ENCODE results near the gene CRYZ.

CRYZ gene

GRCh38 chr1:74729741-74730478 lies 2.9 kb downstream of the CRYZ start:
- 70% methylated on average over 3 of the region's 6 CpGs; no CpG with 5 or more reads in 1 of the 2 experiments for WGBS, 2 experiments (ENCODE audit: insufficient coverage in 2 of 2)
- H3K4me3 ChIP-seq (ENCODE audit: extremely low read depth, insufficient read depth, low read length, poor library complexity, severe bottlenecking) = no peak overlapping the region

GRCh38 chr1:74728736-74729135 lies 4.1 kb downstream of the CRYZ start:
- WGBS, 2 experiments (ENCODE audit: insufficient coverage in 2 of 2) = 85% methylated on average over 2 of the region's 3 CpGs; no CpG with 5 or more reads in 1 of the 2 experiments
- Histone ChIP-seq H3K9me3 (ENCODE audit: control insufficient read depth, low read length) (peaks cover 13% of the 10 kb centered on the region), H3K36me3 (ENCODE audit: control insufficient read depth, insufficient read depth, low read length) (peaks cover 33% of the 10 kb centered on the region), H3K27ac (ENCODE audit: low read depth, low read length, severe bottlenecking) (no peak overlapping the region), H3K4me3 (ENCODE audit: extremely low read depth, insufficient read depth, low read length, poor library complexity, severe bottlenecking) (no peak overlapping the region), H3K4me1 (ENCODE audit: control insufficient read depth, insufficient read depth, low read length, poor library complexity, severe bottlenecking) (peaks cover 18% of the 10 kb centered on the region)

More at GRCh38 chr1:74729741-74730478, 2.9 kb downstream of the CRYZ start:
- H3K4me1 ChIP-seq (ENCODE audit: control insufficient read depth, insufficient read depth, low read length, poor library complexity, severe bottlenecking) = peaks cover 23% of the 10 kb centered on the region
- H3K27ac ChIP-seq (ENCODE audit: low read depth, low read length, severe bottlenecking) = no peak overlapping the region
- peaks cover 29% of the 10 kb centered on the region for H3K36me3 ChIP-seq (ENCODE audit: control insufficient read depth, insufficient read depth, low read length)
- H3K9me3 ChIP-seq (ENCODE audit: control insufficient read depth, low read length) = peaks cover 13% of the 10 kb centered on the region

GRCh38 chr1:74726063-74726462 lies 6.8 kb downstream of the CRYZ start:
- peaks cover 13% of the 10 kb centered on the region for H3K9me3 ChIP-seq (ENCODE audit: control insufficient read depth, low read length)
- no peak overlapping the region for H3K27ac ChIP-seq (ENCODE audit: low read depth, low read length, severe bottlenecking)
- peaks cover 55% of the 10 kb centered on the region for H3K36me3 ChIP-seq (ENCODE audit: control insufficient read depth, insufficient read depth, low read length)
- peaks cover 13% of the 10 kb centered on the region for H3K4me1 ChIP-seq (ENCODE audit: control insufficient read depth, insufficient read depth, low read length, poor library complexity, severe bottlenecking)
- H3K4me3 ChIP-seq (ENCODE audit: extremely low read depth, insufficient read depth, low read length, poor library complexity, severe bottlenecking) = no peak overlapping the region
- 89 to 100% methylated on average over 1 of the region's 1 CpG for WGBS, 2 experiments (ENCODE audit: insufficient coverage in 2 of 2)

GRCh38 chr1:74717626-74718025 lies 15.2 kb downstream of the CRYZ start:
- no peaks in the 10 kb centered on the region for H3K9me3 ChIP-seq (ENCODE audit: control insufficient read depth, low read length)
- H3K27ac ChIP-seq (ENCODE audit: low read depth, low read length, severe bottlenecking) = no peak overlapping the region
- H3K4me1 ChIP-seq (ENCODE audit: control insufficient read depth, insufficient read depth, low read length, poor library complexity, severe bottlenecking) = peaks cover 7% of the 10 kb centered on the region
- H3K4me3 ChIP-seq (ENCODE audit: extremely low read depth, insufficient read depth, low read length, poor library complexity, severe bottlenecking) = no peak overlapping the region
- H3K36me3 ChIP-seq (ENCODE audit: control insufficient read depth, insufficient read depth, low read length) = peaks cover 66% of the 10 kb centered on the region
- WGBS, 2 experiments (ENCODE audit: insufficient coverage in 2 of 2) = 96 to 100% methylated on average over 2 of the region's 2 CpGs

- H3K9me3 ChIP-seq (ENCODE audit: control insufficient read depth, low read length) = no peaks in the 10 kb centered on the region
- H3K36me3 ChIP-seq (ENCODE audit: control insufficient read depth, insufficient read depth, low read length) = peaks cover 68% of the 10 kb centered on the region
- WGBS, 2 experiments (ENCODE audit: insufficient coverage in 2 of 2) = 77 to 93% methylated on average over 1 of the region's 1 CpG
- no peak overlapping the region for H3K27ac ChIP-seq (ENCODE audit: low read depth, low read length, severe bottlenecking)
- peaks cover 7% of the 10 kb centered on the region for H3K4me1 ChIP-seq (ENCODE audit: control insufficient read depth, insufficient read depth, low read length, poor library complexity, severe bottlenecking)
- no peak overlapping the region for H3K4me3 ChIP-seq (ENCODE audit: extremely low read depth, insufficient read depth, low read length, poor library complexity, severe bottlenecking)
Observed at GRCh38 chr1:74716822-74717221, 16.0 kb downstream of the CRYZ start.

GRCh38 chr1:74715806-74716205 lies 17.0 kb downstream of the CRYZ start:
- peaks cover 68% of the 10 kb centered on the region for H3K36me3 ChIP-seq (ENCODE audit: control insufficient read depth, insufficient read depth, low read length)
- WGBS, 2 experiments (ENCODE audit: insufficient coverage in 2 of 2) = 83 to 95% methylated on average over 1 to 2 of the region's 6 CpGs
- H3K9me3 ChIP-seq (ENCODE audit: control insufficient read depth, low read length) = no peaks in the 10 kb centered on the region

GRCh38 chr1:74715236-74715502 lies 17.7 kb downstream of the CRYZ start:
- H3K27ac ChIP-seq (ENCODE audit: low read depth, low read length, severe bottlenecking) = no peak overlapping the region
- WGBS, 2 experiments (ENCODE audit: insufficient coverage in 2 of 2) = 100% methylated on average over 1 of the region's 1 CpG; no CpG with 5 or more reads in 1 of the 2 experiments
- peaks cover 7% of the 10 kb centered on the region for H3K4me1 ChIP-seq (ENCODE audit: control insufficient read depth, insufficient read depth, low read length, poor library complexity, severe bottlenecking)
- no peaks in the 10 kb centered on the region for H3K9me3 ChIP-seq (ENCODE audit: control insufficient read depth, low read length)
- peaks cover 67% of the 10 kb centered on the region for H3K36me3 ChIP-seq (ENCODE audit: control insufficient read depth, insufficient read depth, low read length)
- H3K4me3 ChIP-seq (ENCODE audit: extremely low read depth, insufficient read depth, low read length, poor library complexity, severe bottlenecking) = no peak overlapping the region

More at GRCh38 chr1:74715806-74716205, 17.0 kb downstream of the CRYZ start:
- Histone ChIP-seq H3K27ac (ENCODE audit: low read depth, low read length, severe bottlenecking) (no peak overlapping the region), H3K4me1 (ENCODE audit: control insufficient read depth, insufficient read depth, low read length, poor library complexity, severe bottlenecking) (peaks cover 7% of the 10 kb centered on the region), H3K4me3 (ENCODE audit: extremely low read depth, insufficient read depth, low read length, poor library complexity, severe bottlenecking) (no peak overlapping the region)

GRCh38 chr1:74714429-74715235 lies 18.2 kb downstream of the CRYZ start:
- no peak overlapping the region for H3K4me3 ChIP-seq (ENCODE audit: extremely low read depth, insufficient read depth, low read length, poor library complexity, severe bottlenecking)
- peaks cover 7% of the 10 kb centered on the region for H3K4me1 ChIP-seq (ENCODE audit: control insufficient read depth, insufficient read depth, low read length, poor library complexity, severe bottlenecking)
- H3K9me3 ChIP-seq (ENCODE audit: control insufficient read depth, low read length) = no peaks in the 10 kb centered on the region
- 100% methylated on average over 1 of the region's 1 CpG for WGBS, 2 experiments (ENCODE audit: insufficient coverage in 2 of 2)
- H3K36me3 ChIP-seq (ENCODE audit: control insufficient read depth, insufficient read depth, low read length) = peaks cover 67% of the 10 kb centered on the region
- no peak overlapping the region for H3K27ac ChIP-seq (ENCODE audit: low read depth, low read length, severe bottlenecking)

- Histone ChIP-seq H3K4me3 (ENCODE audit: extremely low read depth, insufficient read depth, low read length, poor library complexity, severe bottlenecking) (no peak overlapping the region), H3K36me3 (ENCODE audit: control insufficient read depth, insufficient read depth, low read length) (peaks cover 64% of the 10 kb centered on the region), H3K4me1 (ENCODE audit: control insufficient read depth, insufficient read depth, low read length, poor library complexity, severe bottlenecking) (peaks cover 7% of the 10 kb centered on the region), H3K9me3 (ENCODE audit: control insufficient read depth, low read length) (no peaks in the 10 kb centered on the region), H3K27ac (ENCODE audit: low read depth, low read length, severe bottlenecking) (no peak overlapping the region)
- 60% methylated on average over 1 of the region's 3 CpGs; no CpG with 5 or more reads in 1 of the 2 experiments for WGBS, 2 experiments (ENCODE audit: insufficient coverage in 2 of 2)
Observed at GRCh38 chr1:74713849-74714248, 19.0 kb downstream of the CRYZ start.

GRCh38 chr1:74712881-74713280 lies 20.0 kb downstream of the CRYZ start:
- no peaks in the 10 kb centered on the region for H3K9me3 ChIP-seq (ENCODE audit: control insufficient read depth, low read length)
- no peak overlapping the region for H3K4me3 ChIP-seq (ENCODE audit: extremely low read depth, insufficient read depth, low read length, poor library complexity, severe bottlenecking)
- H3K36me3 ChIP-seq (ENCODE audit: control insufficient read depth, insufficient read depth, low read length) = peaks cover 64% of the 10 kb centered on the region
- peaks cover 7% of the 10 kb centered on the region for H3K4me1 ChIP-seq (ENCODE audit: control insufficient read depth, insufficient read depth, low read length, poor library complexity, severe bottlenecking)
- 100% methylated on average over 1 of the region's 1 CpG; no CpG with 5 or more reads in 1 of the 2 experiments for WGBS, 2 experiments (ENCODE audit: insufficient coverage in 2 of 2)
- no peak overlapping the region for H3K27ac ChIP-seq (ENCODE audit: low read depth, low read length, severe bottlenecking)
